Measurements from ENCODE around the gene C1QTNF9. TPM values are rescaled to one million over a fixed set of nuclear protein-coding genes. Genes with fewer than 3 reads are reported as not detected.

C1QTNF9 gene
- total RNA-seq, 4 donors from 2014 or later, result 0.34 to 2.0 (median 1.9) TPM; not detected in 1

GRCh38 chr13:24339937-24340607, 30.7 kb downstream of the C1QTNF9 start:
- no peak for TF ChIP-seq CTCF (IDR thresholded peaks at IDR 0.05; ENCODE audit: low read depth)

DNA sequence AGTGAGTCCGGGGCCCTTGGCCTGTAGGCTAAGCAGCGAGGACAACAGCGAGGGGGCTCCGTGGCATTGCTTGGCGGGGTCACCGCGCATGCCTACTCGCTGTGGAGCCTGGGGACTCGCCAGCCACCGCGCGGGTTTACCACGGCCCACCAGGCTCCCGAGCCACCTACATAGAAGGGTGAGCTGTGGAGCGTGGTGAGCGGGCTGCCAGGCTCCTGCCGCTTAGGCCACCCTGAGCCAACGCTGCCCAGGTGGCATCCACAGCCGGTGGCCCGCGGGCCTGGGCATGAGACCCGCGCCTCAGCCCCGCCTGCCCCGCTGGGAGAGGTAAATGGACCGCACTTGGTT, 31.2 kb downstream of the C1QTNF9 start:
- no peak for TF ChIP-seq CTCF (IDR thresholded peaks at IDR 0.05; ENCODE audit: low read depth)

DNA sequence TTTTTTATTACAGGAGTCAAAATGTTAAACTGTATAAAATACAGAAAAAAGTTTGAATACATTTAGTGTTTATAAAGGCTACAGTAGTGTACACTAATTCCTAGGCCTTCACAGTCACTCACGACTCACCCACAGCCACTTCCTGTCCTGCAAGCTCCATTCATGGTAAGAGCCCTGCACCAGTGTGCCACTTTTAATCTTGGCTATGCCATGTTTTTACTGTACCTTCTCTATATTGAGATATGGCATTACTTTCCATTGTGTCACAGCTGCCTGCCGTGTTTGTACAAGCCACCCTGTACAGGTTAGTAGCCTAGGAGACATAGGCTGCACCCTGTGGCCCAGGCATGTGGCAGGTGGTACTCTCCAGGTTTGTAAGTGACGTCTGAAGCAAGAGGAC, 32.1 kb downstream of the C1QTNF9 start:
- no peak for TF ChIP-seq CTCF (IDR thresholded peaks at IDR 0.05; ENCODE audit: low read depth)

DNA sequence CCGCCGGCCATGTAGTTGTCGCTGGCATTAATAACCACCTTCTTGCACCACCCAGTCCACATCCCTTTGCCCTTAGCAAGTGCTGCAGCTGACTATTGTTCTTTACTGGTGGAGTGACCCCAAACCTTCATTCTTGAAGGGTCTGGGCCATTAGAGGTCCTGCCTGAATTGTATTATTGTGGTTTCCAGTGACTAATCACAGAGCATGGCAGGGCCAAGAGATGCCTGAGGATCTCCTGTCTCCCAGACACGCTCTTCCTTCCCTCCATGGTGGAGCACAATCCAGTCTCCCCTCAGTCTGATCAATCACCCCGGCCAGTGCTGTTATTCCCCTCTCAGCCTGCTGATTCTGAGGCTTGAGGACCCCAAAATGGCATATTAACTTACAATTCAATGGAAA, 39.0 kb downstream of the C1QTNF9 start:
- TF ChIP-seq CTCF (IDR thresholded peaks at IDR 0.05; ENCODE audit: low read depth), result no peak

GRCh38 chr13:24348797-24349515, 39.6 kb downstream of the C1QTNF9 start:
- no peak for TF ChIP-seq CTCF (IDR thresholded peaks at IDR 0.05; ENCODE audit: low read depth)

DNA sequence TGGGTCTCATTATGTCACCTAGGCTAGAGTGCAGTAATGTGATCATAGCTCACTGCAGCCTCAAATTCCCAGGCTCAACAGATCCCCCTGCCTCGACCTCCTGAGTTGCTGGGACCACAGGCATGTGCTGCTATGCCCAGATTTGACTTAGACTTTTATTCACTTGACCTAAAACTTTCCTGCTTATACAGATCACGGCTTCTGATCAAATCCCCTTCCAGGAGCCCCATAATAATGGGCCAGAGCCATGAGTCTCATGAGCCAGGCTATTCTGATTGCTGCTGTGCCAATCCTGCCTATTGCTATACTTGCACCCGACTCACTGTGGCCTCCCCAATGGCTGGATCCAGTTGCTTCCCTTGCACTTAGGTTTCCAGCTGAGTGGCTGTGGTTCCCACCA, 42.0 kb downstream of the C1QTNF9 start:
- no peak for TF ChIP-seq CTCF (IDR thresholded peaks at IDR 0.05; ENCODE audit: low read depth)

- no peak for TF ChIP-seq CTCF (IDR thresholded peaks at IDR 0.05; ENCODE audit: low read depth)
Measured at GRCh38 chr13:24353736-24354135, 44.4 kb downstream of the C1QTNF9 start.
